Esophagus muscularis mucosa (tissue), 3 donors: ENCODE results near the gene PHYKPL.

Experiments used
- POLR2A ChIP-seq: fragments of 450-650 bp; IDR thresholded peaks from one replicate; pipeline ENCODE4 v1.6.1; 2017; ENCODE audit warnings: antibody characterized with exemption, moderate library complexity, mild to moderate bottlenecking, low read depth
- POLR2AphosphoS5 ChIP-seq, 2 donors: sonication (generic); formaldehyde crosslinking; IDR thresholded peaks; one replicate each; pipeline ENCODE4 v1.6.1; 2017; ENCODE audit warnings: antibody characterized with exemption in 2 of 2
- TF ChIP-seq, protein P1 (sequence below), 3 experiments: fragments of 200-600 bp in 2 of 3; fragments of 450-650 bp in 1 of 3; sonication (generic) in 2 of 3; IDR thresholded peaks; one replicate each; pipeline ENCODE4 v1.5.1; 2017 to 2019; ENCODE audit warnings: antibody characterized with exemption in 3 of 3, mild to moderate bottlenecking in 2 of 3, moderate library complexity in 1 of 3

- TF ChIP-seq, protein P1, sequence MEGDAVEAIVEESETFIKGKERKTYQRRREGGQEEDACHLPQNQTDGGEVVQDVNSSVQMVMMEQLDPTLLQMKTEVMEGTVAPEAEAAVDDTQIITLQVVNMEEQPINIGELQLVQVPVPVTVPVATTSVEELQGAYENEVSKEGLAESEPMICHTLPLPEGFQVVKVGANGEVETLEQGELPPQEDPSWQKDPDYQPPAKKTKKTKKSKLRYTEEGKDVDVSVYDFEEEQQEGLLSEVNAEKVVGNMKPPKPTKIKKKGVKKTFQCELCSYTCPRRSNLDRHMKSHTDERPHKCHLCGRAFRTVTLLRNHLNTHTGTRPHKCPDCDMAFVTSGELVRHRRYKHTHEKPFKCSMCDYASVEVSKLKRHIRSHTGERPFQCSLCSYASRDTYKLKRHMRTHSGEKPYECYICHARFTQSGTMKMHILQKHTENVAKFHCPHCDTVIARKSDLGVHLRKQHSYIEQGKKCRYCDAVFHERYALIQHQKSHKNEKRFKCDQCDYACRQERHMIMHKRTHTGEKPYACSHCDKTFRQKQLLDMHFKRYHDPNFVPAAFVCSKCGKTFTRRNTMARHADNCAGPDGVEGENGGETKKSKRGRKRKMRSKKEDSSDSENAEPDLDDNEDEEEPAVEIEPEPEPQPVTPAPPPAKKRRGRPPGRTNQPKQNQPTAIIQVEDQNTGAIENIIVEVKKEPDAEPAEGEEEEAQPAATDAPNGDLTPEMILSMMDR (IDR thresholded peaks at IDR 0.05) = no peak
- TF ChIP-seq POLR2AphosphoS5 (IDR thresholded peaks at IDR 0.05) (no peak), POLR2A (no peak)
These were observed 1.6 kb upstream of the PHYKPL start for GRCh38 chr5:178234121-178234749.
